Measurements from ENCODE around the gene TEX10. TPM values are rescaled to one million over a fixed set of nuclear protein-coding genes. Genes with fewer than 3 reads are reported as not detected.

Gene TEX10
- total RNA-seq, 1 donor from 2014 or later, result 32.8 TPM

DNA sequence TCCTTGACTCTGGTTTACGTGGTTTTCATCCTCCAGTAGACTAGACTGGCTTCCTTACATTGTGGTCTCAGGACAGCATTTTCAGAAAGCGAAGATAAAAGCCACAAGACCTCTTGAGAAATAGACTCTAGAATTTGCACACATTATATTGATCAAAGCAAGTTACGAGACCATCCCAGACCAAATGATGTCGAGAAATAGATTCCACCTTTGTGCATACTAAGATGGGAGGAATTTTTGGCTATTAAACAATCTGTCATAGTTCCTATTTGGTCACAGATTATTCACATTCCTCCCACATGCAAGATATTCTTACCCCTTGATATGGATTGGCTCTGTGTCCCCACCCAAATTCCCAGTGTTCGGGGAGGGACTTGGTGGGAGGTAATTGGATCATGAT lies 65.6 kb downstream of the TEX10 start:
- Mint-ChIP-seq H3K36me3 (ENCODE audit: low read depth) (peaks cover 60% of the 10 kb centered on the region), H3K27ac (no peak overlapping the region), H3K4me1 (no peaks in the 10 kb centered on the region), H3K9me3 (peaks cover 20% of the 10 kb centered on the region), H3K4me3 (no peak overlapping the region), H3K27me3 (no peaks in the 10 kb centered on the region)
- intact Hi-C loops (cut with micrococcal nuclease), result no loop called here
- DNase-seq, result no peak

DNA sequence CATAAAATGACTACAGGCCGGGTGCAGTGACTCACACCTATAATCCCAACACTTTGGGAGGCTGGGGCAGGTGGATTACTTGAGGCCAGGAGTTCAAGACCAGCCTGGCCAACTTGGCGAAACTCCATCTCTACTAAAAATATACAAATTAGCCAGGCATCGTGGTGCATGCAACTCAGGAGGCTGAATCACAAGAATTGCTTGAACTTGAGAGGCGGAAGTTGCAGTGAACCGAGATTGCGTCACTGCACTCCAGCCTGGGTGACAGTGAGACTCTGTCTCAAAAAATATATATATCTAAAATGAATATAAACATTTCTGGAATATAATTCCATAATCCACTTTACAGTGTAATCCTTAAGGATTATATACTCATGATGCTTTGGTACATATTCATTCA lies 66.5 kb downstream of the TEX10 start:
- Mint-ChIP-seq H3K4me3 (no peak overlapping the region), H3K9me3 (peaks cover 17% of the 10 kb centered on the region), H3K27me3 (no peaks in the 10 kb centered on the region), H3K4me1 (no peaks in the 10 kb centered on the region), H3K36me3 (ENCODE audit: low read depth) (peaks cover 51% of the 10 kb centered on the region), H3K27ac (no peak overlapping the region)
- no peak for DNase-seq
- intact Hi-C loops (cut with micrococcal nuclease), result no loop called here

DNA sequence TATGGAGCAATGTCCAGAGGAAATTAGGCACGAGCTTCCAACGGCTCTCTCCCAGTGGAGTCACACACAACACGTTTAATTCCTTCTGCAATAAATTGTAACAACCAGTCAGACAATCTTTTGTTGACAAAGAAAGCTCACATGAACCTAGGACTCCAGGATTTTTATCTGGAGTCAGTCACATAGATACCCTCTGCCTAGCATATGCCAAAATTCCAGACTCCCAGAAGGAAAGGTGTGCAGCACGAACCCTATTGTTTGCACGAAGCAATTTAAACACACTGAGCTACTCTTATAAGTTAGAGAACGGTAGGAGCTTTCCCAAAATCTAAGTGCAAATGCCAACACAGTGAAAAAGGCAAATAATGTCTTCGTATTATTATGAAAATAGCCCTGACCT lies 67.1 kb downstream of the TEX10 start:
- H3K9me3 Mint-ChIP-seq, result peaks cover 16% of the 10 kb centered on the region
- intact Hi-C loops (cut with micrococcal nuclease), result no loop called here
- no peaks in the 10 kb centered on the region for H3K27me3 Mint-ChIP-seq
- peaks cover 50% of the 10 kb centered on the region for H3K36me3 Mint-ChIP-seq (ENCODE audit: low read depth)
- H3K4me3 Mint-ChIP-seq, result no peak overlapping the region
- H3K27ac Mint-ChIP-seq, result no peak overlapping the region
- no peaks in the 10 kb centered on the region for H3K4me1 Mint-ChIP-seq
- DNase-seq, result no peak

DNA sequence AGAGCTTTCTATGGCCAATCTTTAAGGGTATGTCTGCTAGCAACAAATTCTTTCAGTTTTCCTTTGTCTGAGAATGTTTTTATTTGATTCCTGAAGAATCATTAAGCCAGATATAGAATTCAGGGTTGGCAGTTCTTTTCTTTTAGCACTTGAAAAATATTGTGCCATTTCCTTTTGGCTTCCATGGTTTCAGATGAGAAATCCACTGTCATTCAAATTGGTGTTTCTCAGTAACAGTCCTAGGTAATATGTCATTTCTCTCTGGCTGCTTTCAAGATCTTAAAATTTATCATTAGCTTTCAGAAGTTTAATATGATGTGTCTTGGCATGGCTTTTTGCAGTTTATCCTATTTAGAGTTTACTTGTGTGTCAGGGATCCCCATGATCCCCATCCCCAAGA lies 67.7 kb downstream of the TEX10 start:
- Mint-ChIP-seq H3K27me3 (no peaks in the 10 kb centered on the region), H3K9me3 (peaks cover 16% of the 10 kb centered on the region), H3K4me3 (no peak overlapping the region), H3K4me1 (no peaks in the 10 kb centered on the region), H3K27ac (no peak overlapping the region), H3K36me3 (ENCODE audit: low read depth) (peaks cover 49% of the 10 kb centered on the region)
- intact Hi-C loops (cut with micrococcal nuclease), result no loop called here
- no peak for DNase-seq

DNA sequence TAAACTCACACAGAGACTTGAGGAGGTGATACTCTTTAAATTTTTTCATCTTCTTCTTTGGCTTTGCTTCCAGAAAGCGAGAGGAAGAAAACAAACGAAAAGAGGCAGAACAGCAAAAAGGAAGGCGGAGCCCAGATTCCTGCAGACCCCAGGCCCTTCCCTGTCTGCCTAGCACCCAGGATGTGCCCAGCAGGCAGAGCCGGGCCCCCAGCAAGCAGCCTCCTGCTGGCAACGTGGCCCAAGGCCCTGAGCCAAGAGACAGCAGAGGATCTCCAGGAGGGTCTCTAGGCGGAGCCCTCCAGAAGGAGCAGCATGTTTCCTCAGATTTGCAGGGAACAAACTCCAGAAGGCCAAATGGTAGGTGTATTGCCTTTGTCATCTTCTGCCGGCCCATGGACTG lies 68.5 kb downstream of the TEX10 start:
- no peak overlapping the region for H3K27ac Mint-ChIP-seq

DNA sequence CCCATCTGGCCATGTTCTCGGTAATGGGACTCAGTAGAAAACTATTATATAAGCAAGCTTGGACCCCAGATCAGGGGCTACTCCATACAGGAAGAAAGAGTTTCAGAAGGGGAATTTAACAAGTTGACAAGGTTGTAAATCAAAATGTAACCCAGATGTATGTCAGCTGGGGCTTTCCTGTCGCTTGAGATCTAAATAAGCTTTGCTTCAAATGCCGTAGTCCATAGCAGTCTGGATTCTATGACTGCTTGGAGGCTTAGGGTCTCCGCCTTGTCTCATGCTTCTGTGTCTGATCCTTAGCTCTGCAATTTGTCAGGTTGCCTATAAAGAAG lies 70.4 kb downstream of the TEX10 start:
- no peak overlapping the region for H3K27ac Mint-ChIP-seq
- H3K36me3 Mint-ChIP-seq (ENCODE audit: low read depth), result peaks cover 31% of the 10 kb centered on the region
- no peak overlapping the region for H3K4me3 Mint-ChIP-seq
- intact Hi-C loops (cut with micrococcal nuclease), result no loop called here
- H3K9me3 Mint-ChIP-seq, result peaks cover 5% of the 10 kb centered on the region
- H3K4me1 Mint-ChIP-seq, result no peaks in the 10 kb centered on the region
- no peaks in the 10 kb centered on the region for H3K27me3 Mint-ChIP-seq
- DNase-seq, result no peak

More for the DNA sequence above, 68.5 kb downstream of the TEX10 start:
- no peak for DNase-seq
- H3K27me3 Mint-ChIP-seq, result no peaks in the 10 kb centered on the region
- peaks cover 43% of the 10 kb centered on the region for H3K36me3 Mint-ChIP-seq (ENCODE audit: low read depth)
- intact Hi-C loops (cut with micrococcal nuclease), result no loop called here
- no peaks in the 10 kb centered on the region for H3K4me1 Mint-ChIP-seq
- H3K9me3 Mint-ChIP-seq, result peaks cover 13% of the 10 kb centered on the region
- no peak overlapping the region for H3K4me3 Mint-ChIP-seq

DNA sequence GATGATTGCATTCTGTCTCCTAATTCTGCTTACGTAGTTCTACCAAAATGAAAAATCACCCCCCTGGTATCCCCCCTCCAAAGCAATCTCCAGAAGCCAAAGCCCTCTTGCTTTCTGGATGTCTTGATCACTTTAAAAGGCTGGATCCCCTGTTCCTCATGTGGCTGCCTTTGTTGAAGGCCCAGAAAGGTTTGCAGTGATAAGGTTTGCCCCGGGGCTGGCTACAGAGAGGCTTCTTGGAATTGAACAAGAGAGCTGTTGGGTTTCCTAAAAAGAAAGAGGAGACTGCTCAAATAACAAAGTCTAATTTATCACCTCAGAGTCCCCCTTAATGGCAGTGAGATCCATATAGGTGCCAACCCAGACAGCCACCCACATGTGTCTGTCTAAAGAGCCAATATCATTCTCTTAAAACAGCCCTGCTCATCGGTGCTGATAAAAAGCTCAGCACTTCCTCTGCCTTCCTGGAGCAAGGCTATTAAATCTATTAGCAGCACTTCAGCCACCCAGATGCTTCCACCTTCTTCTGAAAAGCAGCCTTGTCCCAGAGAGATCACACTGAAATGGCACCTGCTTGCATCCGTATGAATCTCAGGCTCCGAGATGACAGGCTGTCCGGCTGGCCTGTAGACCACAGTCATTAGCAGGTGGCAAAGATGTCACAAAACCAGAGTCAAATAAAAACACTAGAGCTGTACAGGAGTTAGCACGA lies 70.9 kb downstream of the TEX10 start:
- intact Hi-C loops (cut with micrococcal nuclease), result no loop called here
- Mint-ChIP-seq H3K27ac (no peak overlapping the region), H3K9me3 (peaks cover 9% of the 10 kb centered on the region), H3K4me1 (peaks cover under 1% of the 10 kb centered on the region), H3K4me3 (no peak overlapping the region), H3K27me3 (no peaks in the 10 kb centered on the region), H3K36me3 (ENCODE audit: low read depth) (peaks cover 33% of the 10 kb centered on the region)
- no peak for DNase-seq

DNA sequence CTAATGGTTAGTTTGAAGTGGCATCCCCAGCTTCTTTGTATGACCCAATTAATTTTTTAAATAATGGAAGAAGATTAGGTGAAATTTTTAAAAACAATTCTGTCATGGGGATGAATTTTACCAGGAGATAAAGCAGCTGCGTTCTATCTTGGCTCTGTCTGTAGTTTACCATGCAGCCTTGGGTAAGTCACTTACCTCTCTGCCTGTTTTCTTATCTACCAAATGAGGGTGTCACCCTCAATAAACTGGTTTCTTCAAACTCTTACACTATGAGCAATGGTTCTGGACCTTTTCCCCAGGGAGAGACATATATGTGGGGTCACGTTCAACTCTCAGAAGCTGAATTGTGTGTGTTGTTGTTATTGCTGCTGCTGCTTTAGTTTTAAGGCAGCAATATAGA lies 71.7 kb downstream of the TEX10 start:
- peaks cover 3% of the 10 kb centered on the region for H3K4me1 Mint-ChIP-seq
- intact Hi-C loops (cut with micrococcal nuclease), result no loop called here
- DNase-seq, result no peak
- H3K9me3 Mint-ChIP-seq, result peaks cover 12% of the 10 kb centered on the region
- H3K27me3 Mint-ChIP-seq, result no peaks in the 10 kb centered on the region
- H3K36me3 Mint-ChIP-seq (ENCODE audit: low read depth), result peaks cover 35% of the 10 kb centered on the region
- no peak overlapping the region for H3K27ac Mint-ChIP-seq
- H3K4me3 Mint-ChIP-seq, result no peak overlapping the region

DNA sequence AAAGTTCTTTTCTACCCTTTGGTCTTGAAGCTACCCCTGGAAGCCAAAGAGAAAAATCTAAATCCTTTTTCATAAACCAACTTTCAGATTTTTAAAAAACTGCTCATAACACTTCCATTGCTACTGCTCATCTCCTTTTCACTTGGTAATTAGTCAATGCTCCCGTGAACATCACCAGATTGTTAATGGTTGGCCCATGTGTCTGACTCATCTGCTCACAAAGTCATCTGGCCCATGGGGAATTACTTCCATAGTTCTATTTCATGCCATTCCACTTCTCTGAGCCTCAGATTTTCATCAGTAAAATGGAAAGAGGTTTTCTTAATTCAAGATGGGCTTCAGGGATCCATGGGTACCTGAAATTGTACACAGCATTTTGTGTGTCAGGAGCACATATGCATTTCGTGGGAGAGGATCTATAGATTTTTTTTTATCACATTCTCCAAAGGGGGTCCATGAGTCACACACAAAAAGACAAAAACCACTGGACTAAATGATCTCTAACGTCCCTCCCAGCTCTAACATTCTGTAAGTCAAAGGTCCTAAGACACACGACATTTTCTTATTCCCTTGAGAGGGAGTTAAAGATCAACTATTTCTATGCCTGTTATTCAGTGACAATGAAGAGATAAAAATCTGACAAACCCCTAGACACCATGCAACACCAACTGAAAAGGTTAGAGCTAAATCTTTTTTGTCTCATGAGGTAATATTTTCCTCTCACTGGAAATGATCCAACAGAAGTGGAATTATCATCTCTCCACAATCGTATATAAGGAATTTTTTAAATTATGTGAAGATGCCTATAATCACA lies 75.4 kb downstream of the TEX10 start:
- intact Hi-C loops (cut with micrococcal nuclease), result no loop called here
- Mint-ChIP-seq H3K4me1 (peaks cover 3% of the 10 kb centered on the region), H3K27ac (no peak overlapping the region), H3K36me3 (ENCODE audit: low read depth) (peaks cover 25% of the 10 kb centered on the region), H3K27me3 (no peaks in the 10 kb centered on the region), H3K4me3 (no peak overlapping the region), H3K9me3 (peaks cover 8% of the 10 kb centered on the region)
- no peak for DNase-seq

DNA sequence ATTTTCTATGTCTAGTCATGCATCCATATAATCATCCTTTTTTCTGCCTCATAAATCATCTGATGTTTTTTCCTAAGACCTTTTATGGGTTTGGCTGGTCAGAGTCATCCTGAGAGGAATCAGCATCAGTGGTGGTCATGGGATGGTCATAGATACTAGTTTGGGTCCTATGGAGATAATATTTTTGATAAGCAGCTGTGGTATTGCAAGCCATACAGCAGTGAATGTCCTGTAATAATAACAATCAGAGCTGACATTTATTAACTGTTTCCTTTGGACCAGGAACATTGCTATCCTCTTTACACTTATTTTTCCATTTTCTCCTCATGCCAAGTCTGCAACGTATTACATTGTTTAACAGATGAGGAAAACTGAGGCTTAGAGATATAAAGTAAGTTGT lies 83.1 kb downstream of the TEX10 start:
- Mint-ChIP-seq H3K27me3 (no peaks in the 10 kb centered on the region), H3K36me3 (ENCODE audit: low read depth) (peaks cover 16% of the 10 kb centered on the region), H3K4me3 (no peak overlapping the region), H3K4me1 (no peaks in the 10 kb centered on the region), H3K27ac (no peak overlapping the region), H3K9me3 (no peaks in the 10 kb centered on the region)
- no peak for DNase-seq
- intact Hi-C loops (cut with micrococcal nuclease), result no loop called here

DNA sequence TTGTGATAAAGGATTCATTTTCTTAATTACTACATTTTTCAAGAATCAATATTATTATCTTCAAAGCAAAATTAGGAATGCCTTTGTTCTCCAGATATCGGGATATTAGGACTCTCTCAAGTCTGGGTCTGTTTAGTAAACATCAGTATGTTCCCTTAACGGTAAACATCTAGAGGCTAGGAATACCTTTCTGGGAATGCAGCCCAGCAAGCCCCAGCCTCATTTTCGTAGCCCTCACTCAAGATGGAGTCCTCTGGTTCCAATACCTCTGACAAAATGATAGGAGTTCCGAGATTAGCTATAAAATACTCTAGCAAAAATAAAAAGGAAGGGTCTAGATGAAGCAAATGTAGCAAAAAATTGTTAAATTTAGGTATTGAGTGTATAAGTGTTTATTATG lies 84.5 kb downstream of the TEX10 start:
- Mint-ChIP-seq H3K36me3 (ENCODE audit: low read depth) (peaks cover 19% of the 10 kb centered on the region), H3K9me3 (no peaks in the 10 kb centered on the region), H3K4me1 (no peaks in the 10 kb centered on the region), H3K27ac (no peak overlapping the region), H3K4me3 (no peak overlapping the region), H3K27me3 (no peaks in the 10 kb centered on the region)
- intact Hi-C loops (cut with micrococcal nuclease), result no loop called here
- no peak for DNase-seq

DNA sequence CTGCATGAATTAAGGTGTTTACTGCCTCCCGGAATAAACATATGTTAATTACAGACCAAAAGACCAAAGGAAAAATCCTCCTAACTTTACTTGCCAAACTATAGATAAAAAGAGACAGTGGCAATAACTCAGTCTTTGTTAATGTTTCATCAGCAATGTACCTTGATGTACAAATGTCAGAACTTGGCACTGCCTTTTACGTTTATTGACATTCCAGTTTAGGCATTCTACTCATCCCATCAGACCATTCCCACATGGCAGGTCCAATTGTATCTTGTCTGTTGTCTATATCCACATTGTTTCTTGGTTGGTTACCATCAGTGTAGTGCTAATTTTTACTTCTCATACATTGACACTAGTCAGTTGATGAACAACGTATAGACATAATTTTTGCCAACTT lies 85.5 kb downstream of the TEX10 start:
- H3K4me1 Mint-ChIP-seq, result no peaks in the 10 kb centered on the region
- intact Hi-C loops (cut with micrococcal nuclease), result no loop called here
- H3K4me3 Mint-ChIP-seq, result no peak overlapping the region
- no peak overlapping the region for H3K27ac Mint-ChIP-seq
- no peaks in the 10 kb centered on the region for H3K27me3 Mint-ChIP-seq
- no peak for DNase-seq
- H3K9me3 Mint-ChIP-seq, result no peaks in the 10 kb centered on the region
- peaks cover 17% of the 10 kb centered on the region for H3K36me3 Mint-ChIP-seq (ENCODE audit: low read depth)
